CD4-positive, alpha-beta T cell (primary cell): ENCODE data around the gene GPC5. TPM values are rescaled to one million over a fixed set of nuclear protein-coding genes. Genes with fewer than 3 reads are reported as not detected.

Experiments used
- ATAC-seq: fragments of 200-7000 bp; cut with Tn5 transposase; one replicate; pipeline ENCODE4 v1.10.0; 2022; ENCODE audit warnings: mild to moderate bottlenecking; ENCODE audit not compliant: poor library complexity
- CTCF ChIA-PET: fragments of 350-600 bp; sonication (Branson Sonifier 250); formaldehyde crosslinking; loops from one replicate; lab custom pipeline; 2021; ENCODE audit warnings: antibody characterized with exemption, inconsistent platforms; lab: Charles Lee
- POLR2A ChIA-PET: fragments of 350-600 bp; sonication (Branson Sonifier 250); formaldehyde crosslinking; loops from one replicate; lab custom pipeline; 2021; ENCODE audit warnings: antibody characterized with exemption, inconsistent platforms; lab: Charles Lee
- DNase-seq, 14 experiments: peaks; one replicate each; pipeline ENCODE4 v3.0.0-alpha.2; 2013 to 2020; ENCODE audit warnings: mixed read lengths in 2 of 14
- H3K27ac ChIP-seq, 2 donors: one replicate each; pipeline versions ENCODE4 v1.5.1 to v1.7.0; 2013; ENCODE audit warnings: low read length in 2 of 2, low read depth in 1 of 2, mild to moderate bottlenecking in 1 of 2
- H3K27me3 ChIP-seq, 2 experiments: 1 replicate in 1 of 2; 2 replicates in 1 of 2; pipeline versions ENCODE4 v1.6.1 to v1.7.0; 2013; ENCODE audit warnings: low read length in 2 of 2, control low read depth in 1 of 2, mild to moderate bottlenecking in 1 of 2, moderate library complexity in 1 of 2; ENCODE audit not compliant: insufficient read depth in 2 of 2, control insufficient read depth in 1 of 2
- H3K36me3 ChIP-seq: one replicate; pipeline ENCODE4 v1.6.1; 2013; ENCODE audit warnings: low read length, control low read depth; ENCODE audit not compliant: insufficient read depth
- H3K4me1 ChIP-seq: one replicate; pipeline ENCODE4 v1.6.1; 2013; ENCODE audit warnings: low read length, control low read depth; ENCODE audit not compliant: insufficient read depth
- H3K4me3 ChIP-seq: one replicate; pipeline ENCODE4 v1.5.1; 2013; ENCODE audit warnings: mild to moderate bottlenecking, low read length, moderate library complexity
- H3K9me3 ChIP-seq, 2 experiments: 1 replicate in 1 of 2; 2 replicates in 1 of 2; pipeline versions ENCODE4 v1.6.1 to v1.7.0; 2013; ENCODE audit warnings: low read length in 2 of 2, mild to moderate bottlenecking in 2 of 2, control low read depth in 1 of 2, moderate library complexity in 1 of 2; ENCODE audit not compliant: control insufficient read depth in 1 of 2, insufficient read depth in 1 of 2
- H3K27ac Mint-ChIP-seq: one replicate; pipeline ENCODE4 v1.8.0; 2020; ENCODE audit warnings: mixed read lengths
- H3K27me3 Mint-ChIP-seq: one replicate; pipeline ENCODE4 v1.8.0; 2021; ENCODE audit warnings: mixed read lengths
- H3K36me3 Mint-ChIP-seq: one replicate; pipeline ENCODE4 v1.8.0; 2021; ENCODE audit warnings: low read depth, mixed read lengths
- H3K4me1 Mint-ChIP-seq: one replicate; pipeline ENCODE4 v1.8.0; 2021; ENCODE audit warnings: low read depth, mixed read lengths
- H3K4me3 Mint-ChIP-seq: one replicate; pipeline ENCODE4 v1.8.0; 2020; ENCODE audit warnings: mild to moderate bottlenecking, mixed read lengths
- H3K9me3 Mint-ChIP-seq: one replicate; pipeline ENCODE4 v1.8.0; 2020; ENCODE audit warnings: mixed read lengths
- CTCF ChIP-seq: fragments of 200-600 bp; IDR thresholded peaks from one replicate; pipeline ENCODE4 v1.8.0; 2022; ENCODE audit warnings: antibody characterized with exemption, mild to moderate bottlenecking
- intact Hi-C, 2 experiments: fragments of 100-400 bp; cut with DNase I in 1 of 2; cut with micrococcal nuclease in 1 of 2; formaldehyde crosslinking; loops; one replicate each; pipeline versions ENCODE4 v1.15.1 to v1.9.0; 2023 to 2025; cut with DNase I, micrococcal nuclease
- total RNA-seq, 174 experiments: library from RNA in 2 of 174; stranded (reverse) in 2 of 174; gene quantifications; one replicate each; pipeline ENCODE4 v1.2.3 and lab custom pipeline; 2021 to 2026

Gene GPC5
- total RNA-seq, 2 experiments from 2014 or later, result not detected

GRCh38 chr13:92566767-92567166, 1168.3 kb downstream of the GPC5 start:
- Histone ChIP-seq H3K27ac (no peak overlapping the region), H3K27me3 (no peaks in the 10 kb centered on the region), H3K36me3 (no peaks in the 10 kb centered on the region), H3K9me3 (no peaks in the 10 kb centered on the region), H3K4me1 (no peaks in the 10 kb centered on the region), H3K4me3 (no peak overlapping the region)
- Mint-ChIP-seq H3K4me3 (no peak overlapping the region), H3K36me3 (no peaks in the 10 kb centered on the region), H3K27me3 (no peaks in the 10 kb centered on the region), H3K4me1 (no peaks in the 10 kb centered on the region), H3K9me3 (peaks cover 2% of the 10 kb centered on the region), H3K27ac (no peak overlapping the region)
- no peak for ATAC-seq
- ChIA-PET POLR2A (no interaction called here), CTCF (no interaction called here)
- no peak for DNase-seq
- no peak for TF ChIP-seq CTCF
- intact Hi-C loops, result no loop called here

- DNase-seq, result no peak
- no peak overlapping the region for H3K27ac ChIP-seq
- no peaks in the 10 kb centered on the region for H3K27me3 ChIP-seq
- ChIA-PET CTCF (no interaction called here), POLR2A (no interaction called here)
- H3K9me3 Mint-ChIP-seq, result no peaks in the 10 kb centered on the region
- intact Hi-C loops, result no loop called here
- no peak overlapping the region for H3K4me3 Mint-ChIP-seq
- H3K36me3 Mint-ChIP-seq, result no peaks in the 10 kb centered on the region
- H3K27ac Mint-ChIP-seq, result no peak overlapping the region
- no peaks in the 10 kb centered on the region for H3K27me3 Mint-ChIP-seq
- no peak overlapping the region for H3K4me3 ChIP-seq
- no peaks in the 10 kb centered on the region for H3K9me3 ChIP-seq
- TF ChIP-seq CTCF, result no peak
- H3K36me3 ChIP-seq, result no peaks in the 10 kb centered on the region
- H3K4me1 Mint-ChIP-seq, result no peaks in the 10 kb centered on the region
- no peaks in the 10 kb centered on the region for H3K4me1 ChIP-seq
- ATAC-seq, result no peak
Observed at GRCh38 chr13:92572190-92572589, 1173.8 kb downstream of the GPC5 start.

GRCh38 chr13:92573467-92574057, 1175.1 kb downstream of the GPC5 start:
- Histone ChIP-seq H3K36me3 (no peaks in the 10 kb centered on the region), H3K9me3 (no peaks in the 10 kb centered on the region), H3K27me3 (no peaks in the 10 kb centered on the region), H3K27ac (no peak overlapping the region), H3K4me1 (no peaks in the 10 kb centered on the region), H3K4me3 (no peak overlapping the region)
- Mint-ChIP-seq H3K27me3 (no peaks in the 10 kb centered on the region), H3K27ac (no peak overlapping the region), H3K36me3 (no peaks in the 10 kb centered on the region), H3K9me3 (no peaks in the 10 kb centered on the region), H3K4me3 (no peak overlapping the region), H3K4me1 (no peaks in the 10 kb centered on the region)
- no peak for TF ChIP-seq CTCF
- ChIA-PET POLR2A (no interaction called here), CTCF (no interaction called here)
- ATAC-seq (no peak), DNase-seq (no peak)
- intact Hi-C loops, result no loop called here
